ENCODE measurements around the gene GCM1. TPM values are rescaled to one million over a fixed set of nuclear protein-coding genes. Genes with fewer than 3 reads are reported as not detected.

GCM1 gene
- polyA plus RNA-seq (2011; rRNA removed) (not detected in 2 replicates), polyA minus RNA-seq (2011; rRNA and poly(A)+ RNA removed) (not detected in 2 replicates)

DNA sequence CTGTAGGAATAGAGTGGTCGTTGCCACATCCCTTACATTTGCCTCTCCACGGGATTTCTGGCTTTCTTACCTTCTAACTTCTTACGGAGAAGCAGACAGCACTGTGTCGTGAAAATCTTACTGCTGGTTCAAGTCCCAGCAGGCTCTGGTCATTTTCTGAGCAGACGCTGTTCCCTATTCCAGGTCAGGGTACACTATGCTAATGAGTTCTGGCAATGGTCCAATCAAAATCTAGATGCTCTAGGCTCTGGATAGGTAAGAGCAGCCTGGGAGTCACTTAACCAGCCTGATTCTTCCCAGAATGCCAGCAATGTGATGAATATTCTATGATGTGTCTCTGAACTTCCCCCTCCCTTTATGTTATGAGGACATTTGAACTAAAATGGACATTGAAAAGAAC, at the start of gene GCM1:
GCM1 (minus strand) TSS at position 158 of the 400 bp plus-strand sequence. CDS start 3,209 bp downstream, outside the sequence.
- CTCF ChIA-PET: no interaction called here
- H3K36me3 ChIP-seq (ENCODE audit: control insufficient read depth, insufficient read depth, low read length): no peaks in the 10 kb centered on the region
- H3K27me3 ChIP-seq (ENCODE audit: control insufficient read depth, insufficient read depth, low read length): peaks cover 4% of the 10 kb centered on the region; the same call in 1 of the 2 replicates
- no peak within 1 kb of the TSS for H3K4me3 ChIP-seq (ENCODE audit: low read depth, low read length)
- POLR2A ChIA-PET: no interaction called here
- TF ChIP-seq CTCF (IDR thresholded peaks at IDR 0.05; ENCODE audit: insufficient read depth, low read depth, low read length): no peak
- DNase-seq (ENCODE audit: low read depth): no peak

DNA sequence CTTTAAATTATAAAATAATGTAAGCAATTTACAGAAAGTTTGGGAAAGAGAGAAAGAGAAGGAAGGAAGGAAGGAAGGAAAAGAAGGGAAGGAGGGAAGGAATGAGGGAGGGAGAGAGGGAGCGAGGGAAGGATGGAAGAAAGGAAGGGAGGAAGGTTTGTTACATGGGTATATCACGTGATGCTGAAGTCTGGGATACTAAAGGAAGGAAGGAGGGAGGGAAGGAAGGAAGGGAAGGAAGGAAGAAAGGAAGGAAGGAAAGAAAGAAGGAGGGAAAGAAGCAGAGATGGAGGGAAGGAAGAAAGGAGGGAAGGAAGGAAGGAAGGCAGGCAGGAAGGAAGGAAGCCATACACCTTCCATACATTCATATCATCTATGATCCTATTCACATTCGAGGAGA, 48.9 kb upstream of the GCM1 start:
- Histone ChIP-seq H3K4me3 (ENCODE audit: low read depth, low read length) (no peak overlapping the region), H3K36me3 (ENCODE audit: control insufficient read depth, insufficient read depth, low read length) (no peaks in the 10 kb centered on the region), H3K27me3 (ENCODE audit: control insufficient read depth, insufficient read depth, low read length) (peaks cover 3% of the 10 kb centered on the region)
- ChIA-PET CTCF (no interaction called here), POLR2A (no interaction called here)
- no peak for DNase-seq (ENCODE audit: low read depth)
- no peak for TF ChIP-seq CTCF (IDR thresholded peaks at IDR 0.05; ENCODE audit: insufficient read depth, low read depth, low read length)

DNA sequence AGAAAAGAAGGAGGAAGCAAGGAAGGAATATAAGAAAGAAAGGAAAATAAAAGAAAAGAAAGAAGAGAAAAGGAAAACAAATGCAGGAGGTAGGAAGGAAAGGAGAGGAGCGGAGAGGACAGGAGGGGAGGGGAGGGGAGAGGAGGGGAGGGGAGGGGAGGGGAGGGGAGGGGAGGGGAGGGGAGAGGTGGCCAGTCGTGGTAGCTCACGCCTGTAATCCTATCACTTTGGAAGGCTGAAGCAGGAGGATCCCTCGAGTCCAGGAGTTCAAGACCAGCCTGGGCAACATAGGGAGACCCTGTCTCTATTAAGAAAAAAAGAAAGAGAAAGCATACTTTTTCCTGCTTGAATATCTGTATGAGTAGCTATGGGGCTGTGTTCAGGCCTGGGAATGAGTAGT, 46.4 kb upstream of the GCM1 start:
- Histone ChIP-seq H3K27me3 (ENCODE audit: control insufficient read depth, insufficient read depth, low read length) (no peaks in the 10 kb centered on the region; the same call in 1 of the 2 replicates), H3K4me3 (ENCODE audit: low read depth, low read length) (no peak overlapping the region), H3K36me3 (ENCODE audit: control insufficient read depth, insufficient read depth, low read length) (no peaks in the 10 kb centered on the region)
- ChIA-PET POLR2A (no interaction called here), CTCF (no interaction called here)
- DNase-seq (ENCODE audit: low read depth): no peak
- no peak for TF ChIP-seq CTCF (IDR thresholded peaks at IDR 0.05; ENCODE audit: insufficient read depth, low read depth, low read length)

DNA sequence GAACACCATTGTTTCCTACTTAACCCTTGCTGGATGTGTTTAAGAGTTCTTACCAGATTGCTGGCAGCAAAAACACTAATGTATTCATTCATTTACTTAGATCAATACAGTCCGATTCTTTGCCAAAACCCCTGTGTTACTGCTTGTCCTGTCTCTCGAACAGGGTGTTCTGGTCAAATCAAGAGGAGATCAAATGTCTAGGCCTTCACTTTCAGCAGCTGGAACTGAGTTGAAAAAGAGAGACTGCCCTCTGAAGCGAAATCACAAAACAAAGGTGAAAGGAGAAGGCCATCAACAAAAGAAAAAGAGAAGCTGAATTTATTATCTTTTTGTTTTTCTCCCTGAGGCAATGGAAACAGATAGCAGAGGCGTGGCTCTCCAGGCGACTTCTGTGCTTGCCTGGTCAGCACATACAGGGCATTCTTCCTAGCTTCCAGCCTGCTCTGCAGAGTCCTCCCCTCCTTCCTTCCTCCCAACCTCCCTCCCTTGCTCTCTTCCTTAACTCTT, 44.1 kb upstream of the GCM1 start:
- no peak overlapping the region for H3K4me3 ChIP-seq (ENCODE audit: low read depth, low read length)
- no peaks in the 10 kb centered on the region for H3K36me3 ChIP-seq (ENCODE audit: control insufficient read depth, insufficient read depth, low read length)
- DNase-seq (ENCODE audit: low read depth): no peak
- no peaks in the 10 kb centered on the region for H3K27me3 ChIP-seq (ENCODE audit: control insufficient read depth, insufficient read depth, low read length)
- POLR2A ChIA-PET: no interaction called here
- CTCF ChIA-PET: interaction anchor here (0.7 to 1.5 kb wide), 2 partner anchors 10 to 83 kb away, joined by 3 to 7 read pairs; no protein-coding TSS in a partner anchor
- TF ChIP-seq CTCF (IDR thresholded peaks at IDR 0.05; ENCODE audit: insufficient read depth, low read depth, low read length): no peak

DNA sequence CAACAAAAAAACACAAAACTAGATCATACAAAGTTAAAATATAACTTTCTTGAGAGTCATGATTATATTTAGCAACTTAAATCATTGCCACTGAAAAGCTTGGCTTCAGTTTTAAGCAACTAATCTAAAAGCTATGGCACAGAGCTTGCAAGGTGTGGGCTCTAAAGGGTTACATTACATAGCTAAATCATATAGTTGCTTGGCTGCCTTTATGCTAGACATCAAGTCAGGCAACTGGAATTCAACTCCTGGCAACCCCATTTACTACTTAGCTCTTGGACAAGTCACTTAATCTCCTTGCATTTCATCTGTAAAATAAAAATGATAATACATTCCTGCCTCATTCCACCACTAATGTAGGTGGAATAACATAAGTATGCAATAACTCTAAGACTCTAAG, 40.9 kb upstream of the GCM1 start:
- Histone ChIP-seq H3K4me3 (ENCODE audit: low read depth, low read length) (no peak overlapping the region), H3K36me3 (ENCODE audit: control insufficient read depth, insufficient read depth, low read length) (no peaks in the 10 kb centered on the region), H3K27me3 (ENCODE audit: control insufficient read depth, insufficient read depth, low read length) (no peaks in the 10 kb centered on the region)
- no peak for DNase-seq (ENCODE audit: low read depth)
- CTCF ChIA-PET: interaction anchor here (0.6 kb wide), 2 partner anchors 270 to 295 kb away, joined by 3 read pairs; no protein-coding TSS in a partner anchor
- TF ChIP-seq CTCF (IDR thresholded peaks at IDR 0.05; ENCODE audit: insufficient read depth, low read depth, low read length): no peak
- POLR2A ChIA-PET: no interaction called here
